K562 (cell line): ENCODE data around the gene FAM118B. TPM values are rescaled to one million over a fixed set of nuclear protein-coding genes. Genes with fewer than 3 reads are reported as not detected.

Experiments
- ARHGAP35 ChIP-seq: fragments of 450-650 bp; IDR thresholded peaks from 2 replicates; pipeline ENCODE4 v1.6.1; 2018; ENCODE audit not compliant: partially characterized antibody
- ATF7 ChIP-seq: fragments of 450-650 bp; IDR thresholded peaks from 2 replicates; pipeline ENCODE4 v1.7.1; 2014; ENCODE audit warnings: mild to moderate bottlenecking, moderate library complexity
- BHLHE40 ChIP-seq: IDR thresholded peaks from 2 replicates; pipeline ENCODE4 v1.6.1; 2011; ENCODE audit warnings: low read length, improper control_type of control experiment
- DMBX1 ChIP-seq: fragments of 250-450 bp; sonication (Bioruptor Pico); IDR thresholded peaks from 2 replicates; pipeline ENCODE4 v1.8.0; 2022; ENCODE audit warnings: inconsistent platforms, mild to moderate bottlenecking, moderate library complexity, borderline replicate concordance
- DNMT1 ChIP-seq: fragments of 450-650 bp; IDR thresholded peaks from 2 replicates; pipeline ENCODE4 v1.6.1; 2016; ENCODE audit warnings: antibody characterized with exemption, mild to moderate bottlenecking
- GABPA ChIP-seq: fragments of 200-800 bp; sonication (Bioruptor generic); conservative IDR thresholded peaks from 2 replicates; pipeline ENCODE4 v1.6.1; 2016; ENCODE audit warnings: low read depth, missing genetic modification characterization, missing compliant biosample characterization
- NFE2 ChIP-seq: IDR thresholded peaks from 2 replicates; pipeline ENCODE4 v1.6.1; 2014; ENCODE audit warnings: antibody characterized with exemption, low read depth
- NR3C1 ChIP-seq: sonication (generic); formaldehyde crosslinking; IDR thresholded peaks from 2 replicates; pipeline ENCODE4 v1.8.1; 2022; ENCODE audit warnings: missing genetic modification reagents
- POLR2A ChIP-seq: fragments of 450-650 bp; conservative IDR thresholded peaks from 2 replicates; pipeline ENCODE4 v1.6.1; 2016
- SMAD1 ChIP-seq: fragments of 150-350 bp; IDR thresholded peaks from 2 replicates; pipeline ENCODE4 v1.6.1; 2014; ENCODE audit warnings: low read length, low read depth; ENCODE audit not compliant: partially characterized antibody
- TGIF2 ChIP-seq: sonication (generic); formaldehyde crosslinking; IDR thresholded peaks from 2 replicates; pipeline ENCODE4 v1.8.1; 2022; ENCODE audit warnings: mild to moderate bottlenecking, missing genetic modification reagents, moderate library complexity
- TOE1 ChIP-seq, 2 experiments: fragments of 450-650 bp in 1 of 2; sonication (generic) in 1 of 2; formaldehyde crosslinking in 1 of 2; IDR thresholded peaks; 2 replicates each; pipeline versions ENCODE4 v1.7.1 to v1.8.0; 2016 to 2022; ENCODE audit warnings: borderline replicate concordance in 2 of 2, mild to moderate bottlenecking in 2 of 2, antibody characterized with exemption in 1 of 2, inconsistent platforms in 1 of 2, low read depth in 1 of 2, missing genetic modification reagents in 1 of 2, moderate library complexity in 1 of 2
- ZBTB7A ChIP-seq: IDR thresholded peaks from 2 replicates; pipeline ENCODE4 v1.6.1; 2011; ENCODE audit warnings: low read depth, mild to moderate bottlenecking, low read length, moderate library complexity, borderline replicate concordance; ENCODE audit not compliant: control insufficient read depth
- ZFP1 ChIP-seq: fragments of 450-650 bp; formaldehyde crosslinking; IDR thresholded peaks from 2 replicates; pipeline ENCODE4 v1.4.0; 2020; ENCODE audit warnings: mild to moderate bottlenecking, mixed read lengths
- ZNF12 ChIP-seq: sonication (generic); formaldehyde crosslinking; IDR thresholded peaks from 2 replicates; pipeline ENCODE4 v1.4.0; 2020; ENCODE audit warnings: mild to moderate bottlenecking, missing genetic modification reagents
- ZNF143 ChIP-seq: sonication (generic); formaldehyde crosslinking; IDR thresholded peaks from 2 replicates; pipeline ENCODE4 v1.9.0; 2022; ENCODE audit warnings: mild to moderate bottlenecking, missing genetic modification reagents
- ZNF174 ChIP-seq: fragments of 250-450 bp; sonication (Bioruptor Pico); IDR thresholded peaks from 2 replicates; pipeline ENCODE4 v1.4.0; 2020; ENCODE audit warnings: mild to moderate bottlenecking
- ZNF311 ChIP-seq: fragments of 250-450 bp; sonication (Bioruptor Pico); IDR thresholded peaks from 2 replicates; pipeline ENCODE4 v1.4.0; 2020; ENCODE audit warnings: mild to moderate bottlenecking, moderate library complexity
- ZNF717 ChIP-seq: fragments of 250-450 bp; sonication (Bioruptor Pico); IDR thresholded peaks from 2 replicates; pipeline ENCODE4 v1.5.0; 2021
- polyA plus RNA-seq, 8 experiments: library from polyadenylated mRNA; depleted of rRNA in 4 of 8; stranded (reverse) in 5 of 8; unstranded in 3 of 8; fragments of >200 nt; fragmentation: Nextera tagmentation in 2 of 8; fragmentation: Illumina TruSeq in 1 of 8; extraction: Ambion mirVana in 2 of 8; extraction: Trizol in 1 of 8; gene quantifications; 2 replicates each; pipeline versions ENCODE4 v1.2.1 to v1.2.3, GENCODE V29; 2011 to 2014; ENCODE audit warnings: inconsistent platforms in 1 of 8, missing spikeins in 1 of 8
- total RNA-seq, 7 experiments: library from RNA; depleted of rRNA in 6 of 7; stranded (reverse); fragments of >200 nt in 6 of 7; fragmentation: Illumina TruSeq in 2 of 7; extraction: Trizol in 2 of 7; gene quantifications; 2 replicates each; pipeline versions ENCODE4 v1.2.1 to v1.2.3, GENCODE V29; 2011 to 2021; ENCODE audit warnings: low replicate concordance in 1 of 7
- TF ChIP-seq, protein P1 (sequence below): fragments of 250-450 bp; sonication (Bioruptor Pico); IDR thresholded peaks from 2 replicates; pipeline ENCODE4 v1.5.0; 2021; ENCODE audit warnings: mild to moderate bottlenecking, moderate library complexity
- TF ChIP-seq, protein P2 (sequence below): fragments of 150-350 bp; conservative IDR thresholded peaks from 2 replicates; pipeline ENCODE4 v1.6.1; 2014; ENCODE audit warnings: low read length
- TF ChIP-seq, protein P3 (sequence below): fragments of 250-450 bp; sonication (Bioruptor Pico); IDR thresholded peaks from 2 replicates; pipeline ENCODE4 v1.5.1; 2021; ENCODE audit warnings: mild to moderate bottlenecking

FAM118B gene
- total and polyA plus RNA-seq, 9 of the 15 experiments (the other 6 are each of a cell fraction or from before 2014, with no cell fraction given): 12.0 to 49.0 (median 22.1) TPM

DNA sequence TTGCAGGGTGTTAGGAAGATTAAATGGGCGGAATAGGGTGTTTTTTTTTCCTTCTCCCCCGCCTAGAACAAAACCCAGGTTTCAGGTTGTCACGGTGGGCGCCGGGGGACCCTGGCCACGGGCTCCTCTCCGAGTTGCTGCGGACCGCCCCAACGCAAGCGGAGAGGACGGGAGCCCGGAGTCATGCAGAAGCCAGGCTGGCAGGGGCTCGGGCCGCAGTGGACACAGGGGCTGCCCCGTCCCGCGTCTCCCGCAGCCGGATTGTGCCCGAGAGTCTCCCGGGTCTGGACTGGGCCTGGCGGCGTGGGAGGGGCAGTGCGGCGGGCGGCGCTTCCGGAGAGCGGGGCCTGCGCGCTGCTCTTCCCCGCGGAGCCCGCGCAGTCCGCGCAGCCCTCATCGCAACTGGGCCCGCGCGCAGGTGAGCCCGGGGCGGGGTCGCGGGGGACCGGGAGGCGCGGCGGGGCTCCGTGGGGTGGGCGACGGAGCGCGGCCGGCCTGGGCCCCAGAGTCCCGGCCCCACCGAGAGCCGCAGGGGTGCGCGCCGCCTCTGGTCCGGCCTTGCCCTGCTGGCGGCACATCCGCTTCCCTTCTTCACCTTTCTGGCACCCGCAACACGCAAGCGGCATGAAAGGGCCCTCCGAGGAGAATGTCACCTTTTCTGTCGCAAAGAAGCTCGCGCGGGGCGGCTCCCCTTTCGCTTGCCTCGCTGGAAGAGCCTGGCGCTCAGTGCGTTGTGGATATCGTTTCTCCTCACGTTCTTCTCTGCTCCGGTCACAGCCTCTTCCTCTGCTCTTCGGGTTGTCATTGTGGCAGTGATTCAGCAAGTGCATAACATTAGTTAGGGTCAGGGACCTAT is 71.4 kb downstream of the FAM118B start, which contains the start of gene TIRAP (continued):
- TF ChIP-seq, protein P1, sequence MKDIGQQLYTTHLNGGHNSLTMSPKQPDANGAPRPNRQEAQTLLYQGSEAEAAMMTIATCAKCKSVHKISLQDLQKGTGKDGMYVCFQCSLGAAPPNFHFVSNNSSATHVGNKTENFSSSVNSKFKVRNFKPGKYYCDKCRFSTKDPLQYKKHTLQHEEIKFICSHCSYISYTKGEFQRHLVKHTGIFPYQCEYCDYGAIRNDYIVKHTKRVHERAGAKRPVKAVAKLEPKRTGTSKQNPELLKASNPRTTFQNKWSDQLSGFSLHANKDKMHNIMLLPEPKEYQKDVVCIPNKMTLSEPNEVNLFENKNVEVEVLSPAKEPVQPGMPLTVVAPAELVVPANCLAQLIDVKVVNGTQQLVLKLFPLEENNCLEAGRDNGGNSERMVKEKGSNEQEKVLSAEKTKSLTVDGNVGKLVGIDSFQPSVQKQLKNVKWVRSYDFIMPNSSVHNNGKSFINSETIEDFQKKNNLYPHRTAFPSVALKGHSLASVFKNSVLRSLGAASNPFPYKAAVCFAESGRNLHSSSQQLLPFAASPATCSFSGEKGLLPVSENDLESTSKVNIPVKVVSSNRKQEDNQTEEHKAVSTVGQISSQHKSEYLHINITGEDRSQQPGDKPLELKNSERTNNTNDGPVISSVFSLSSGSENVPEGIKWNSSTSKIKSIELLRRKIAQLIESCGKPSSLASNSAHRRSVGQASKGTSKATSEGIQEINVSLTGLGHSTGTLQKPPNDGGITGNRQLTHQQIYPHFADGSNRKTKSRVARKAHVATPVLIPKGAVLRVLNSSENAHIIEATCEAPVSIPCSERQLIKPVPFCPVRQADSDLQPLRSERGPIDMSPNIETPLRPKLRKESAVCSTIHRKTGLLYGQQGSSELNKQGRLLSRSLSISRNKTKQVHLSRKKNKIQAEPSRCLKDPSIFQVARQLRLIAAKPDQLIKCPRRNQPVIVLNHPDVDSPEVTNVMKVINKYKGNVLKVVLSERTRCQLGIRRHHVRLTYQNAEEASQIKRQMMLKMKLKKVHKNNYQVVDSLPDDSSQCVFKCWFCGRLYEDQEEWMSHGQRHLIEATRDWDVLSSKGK (CRISPR knock-in tag): no peak
- TF ChIP-seq BHLHE40 (peak; percentile 68), ZNF311 (CRISPR knock-in tag) (no peak), ZBTB7A (no peak), ATF7 (no peak), ZNF12 (CRISPR knock-in tag) (no peak), GABPA (tag) (peak; percentile 83), NFE2 (peak; percentile 82), POLR2A (peak; percentile 61), ZNF143 (CRISPR knock-in tag) (no peak), SMAD1 (no peak), TOE1 (IDR thresholded peaks at IDR 0.05; ENCODE audit: borderline replicate concordance) (no peak), TOE1 (CRISPR knock-in tag; IDR thresholded peaks at IDR 0.05; ENCODE audit: borderline replicate concordance, low read depth) (0 out of 2 replicates have a peak, but pooled peaks have one; percentile 28), ZNF174 (CRISPR knock-in tag) (no peak), ARHGAP35 (no peak), ZFP1 (CRISPR knock-in tag) (no peak), TGIF2 (no peak), ZNF717 (no peak), NR3C1 (CRISPR knock-in tag) (no peak), DMBX1 (CRISPR knock-in tag) (no peak), DNMT1 (no peak)
- TF ChIP-seq, protein P2, sequence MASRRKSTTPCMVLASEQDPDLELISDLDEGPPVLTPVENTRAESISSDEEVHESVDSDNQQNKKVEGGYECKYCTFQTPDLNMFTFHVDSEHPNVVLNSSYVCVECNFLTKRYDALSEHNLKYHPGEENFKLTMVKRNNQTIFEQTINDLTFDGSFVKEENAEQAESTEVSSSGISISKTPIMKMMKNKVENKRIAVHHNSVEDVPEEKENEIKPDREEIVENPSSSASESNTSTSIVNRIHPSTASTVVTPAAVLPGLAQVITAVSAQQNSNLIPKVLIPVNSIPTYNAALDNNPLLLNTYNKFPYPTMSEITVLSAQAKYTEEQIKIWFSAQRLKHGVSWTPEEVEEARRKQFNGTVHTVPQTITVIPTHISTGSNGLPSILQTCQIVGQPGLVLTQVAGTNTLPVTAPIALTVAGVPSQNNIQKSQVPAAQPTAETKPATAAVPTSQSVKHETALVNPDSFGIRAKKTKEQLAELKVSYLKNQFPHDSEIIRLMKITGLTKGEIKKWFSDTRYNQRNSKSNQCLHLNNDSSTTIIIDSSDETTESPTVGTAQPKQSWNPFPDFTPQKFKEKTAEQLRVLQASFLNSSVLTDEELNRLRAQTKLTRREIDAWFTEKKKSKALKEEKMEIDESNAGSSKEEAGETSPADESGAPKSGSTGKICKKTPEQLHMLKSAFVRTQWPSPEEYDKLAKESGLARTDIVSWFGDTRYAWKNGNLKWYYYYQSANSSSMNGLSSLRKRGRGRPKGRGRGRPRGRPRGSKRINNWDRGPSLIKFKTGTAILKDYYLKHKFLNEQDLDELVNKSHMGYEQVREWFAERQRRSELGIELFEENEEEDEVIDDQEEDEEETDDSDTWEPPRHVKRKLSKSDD: no peak
- TF ChIP-seq, protein P3, sequence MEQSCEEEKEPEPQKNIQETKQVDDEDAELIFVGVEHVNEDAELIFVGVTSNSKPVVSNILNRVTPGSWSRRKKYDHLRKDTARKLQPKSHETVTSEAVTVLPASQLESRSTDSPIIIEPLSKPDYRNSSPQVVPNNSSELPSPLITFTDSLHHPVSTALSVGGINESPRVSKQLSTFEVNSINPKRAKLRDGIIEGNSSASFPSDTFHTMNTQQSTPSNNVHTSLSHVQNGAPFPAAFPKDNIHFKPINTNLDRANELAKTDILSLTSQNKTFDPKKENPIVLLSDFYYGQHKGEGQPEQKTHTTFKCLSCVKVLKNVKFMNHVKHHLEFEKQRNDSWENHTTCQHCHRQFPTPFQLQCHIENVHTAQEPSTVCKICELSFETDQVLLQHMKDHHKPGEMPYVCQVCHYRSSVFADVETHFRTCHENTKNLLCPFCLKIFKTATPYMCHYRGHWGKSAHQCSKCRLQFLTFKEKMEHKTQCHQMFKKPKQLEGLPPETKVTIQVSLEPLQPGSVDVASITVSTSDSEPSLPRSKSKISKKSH (CRISPR knock-in tag): no peak
